HG03558 (cell line): ENCODE data around the gene UBE2E2.

Experiments
- ATAC-seq: cut with Tn5 transposase; IDR thresholded peaks from one replicate; pipeline ENCODE4 v1.9.1; 2021; ENCODE audit warnings: moderate number of reproducible peaks; ENCODE audit not compliant: unreplicated experiment; ENCODE audit errors: extremely low read depth

Gene UBE2E2

GRCh38 chr3:23459889-23460546, 256.9 kb downstream of the UBE2E2 start:
- ATAC-seq: no peak

GRCh38 chr3:23461069-23461468, 257.9 kb downstream of the UBE2E2 start:
- no peak for ATAC-seq

GRCh38 chr3:23463791-23464190, 260.7 kb downstream of the UBE2E2 start:
- ATAC-seq: no peak

GRCh38 chr3:23465569-23465968, 262.4 kb downstream of the UBE2E2 start:
- ATAC-seq: no peak

- no peak for ATAC-seq
These were observed 265.1 kb downstream of the UBE2E2 start for GRCh38 chr3:23468203-23468602.

- no peak for ATAC-seq
These were observed 271.6 kb downstream of the UBE2E2 start for GRCh38 chr3:23474580-23475357.

- ATAC-seq: no peak
These were observed 272.3 kb downstream of the UBE2E2 start for GRCh38 chr3:23475446-23475845.

GRCh38 chr3:23479026-23479425, 275.9 kb downstream of the UBE2E2 start:
- no peak for ATAC-seq

- ATAC-seq: no peak
These were observed 276.6 kb downstream of the UBE2E2 start for GRCh38 chr3:23479615-23480328.

GRCh38 chr3:23480329-23480714, 277.2 kb downstream of the UBE2E2 start:
- no peak for ATAC-seq

- ATAC-seq: no peak
These were observed 278.0 kb downstream of the UBE2E2 start for GRCh38 chr3:23481011-23481615.

- ATAC-seq: no peak
These were observed 278.6 kb downstream of the UBE2E2 start for GRCh38 chr3:23481616-23482278.

GRCh38 chr3:23484386-23484785, 281.3 kb downstream of the UBE2E2 start:
- no peak for ATAC-seq

GRCh38 chr3:23485922-23486321, 282.8 kb downstream of the UBE2E2 start:
- ATAC-seq: no peak

GRCh38 chr3:23487015-23487414, 283.9 kb downstream of the UBE2E2 start:
- ATAC-seq: no peak

- ATAC-seq: no peak
These were observed 285.5 kb downstream of the UBE2E2 start for GRCh38 chr3:23488618-23489017.

- ATAC-seq: no peak
These were observed 286.4 kb downstream of the UBE2E2 start for GRCh38 chr3:23489300-23490158.

GRCh38 chr3:23490459-23490858, 287.3 kb downstream of the UBE2E2 start:
- ATAC-seq: no peak

GRCh38 chr3:23492057-23492456, 288.9 kb downstream of the UBE2E2 start:
- ATAC-seq: no peak
